ENCODE results near the gene LARGE1. TPM values are rescaled to one million over a fixed set of nuclear protein-coding genes. Genes with fewer than 3 reads are reported as not detected.

Gene LARGE1
- total RNA-seq, 2 experiments from 2014 or later, result 0.18 to 0.38 TPM

GRCh38 chr22:33555814-33556522 lies 364.3 kb downstream of the LARGE1 start:
- H3K4me1 Mint-ChIP-seq, result peaks cover 9% of the 10 kb centered on the region
- H3K27me3 Mint-ChIP-seq, result no peaks in the 10 kb centered on the region
- POLR2A ChIA-PET, result no interaction called here
- CTCF ChIA-PET, result no interaction called here
- no peak overlapping the region for H3K4me3 Mint-ChIP-seq
- no peak overlapping the region for H3K27ac Mint-ChIP-seq
- DNase-seq, result no peak
- peaks cover 34% of the 10 kb centered on the region for H3K9me3 Mint-ChIP-seq
- H3K36me3 Mint-ChIP-seq (ENCODE audit: low read depth), result no peaks in the 10 kb centered on the region

GRCh38 chr22:33553493-33553892 lies 366.8 kb downstream of the LARGE1 start:
- POLR2A ChIA-PET, result no interaction called here
- Mint-ChIP-seq H3K4me1 (peaks cover 9% of the 10 kb centered on the region), H3K27me3 (no peaks in the 10 kb centered on the region), H3K9me3 (peaks cover 27% of the 10 kb centered on the region), H3K4me3 (no peak overlapping the region), H3K27ac (no peak overlapping the region), H3K36me3 (ENCODE audit: low read depth) (no peaks in the 10 kb centered on the region)
- CTCF ChIA-PET, result no interaction called here
- DNase-seq, result no peak

- no peak for DNase-seq
- Mint-ChIP-seq H3K36me3 (ENCODE audit: low read depth) (no peaks in the 10 kb centered on the region), H3K27me3 (no peaks in the 10 kb centered on the region), H3K27ac (no peak overlapping the region), H3K4me3 (no peak overlapping the region), H3K4me1 (no peaks in the 10 kb centered on the region), H3K9me3 (peaks cover 10% of the 10 kb centered on the region)
- ChIA-PET CTCF (no interaction called here), POLR2A (no interaction called here)
Measured at GRCh38 chr22:33544707-33545106, 375.6 kb downstream of the LARGE1 start.

GRCh38 chr22:33542722-33543121 lies 377.6 kb downstream of the LARGE1 start:
- POLR2A ChIA-PET, result no interaction called here
- Mint-ChIP-seq H3K27me3 (no peaks in the 10 kb centered on the region), H3K9me3 (peaks cover 7% of the 10 kb centered on the region), H3K4me1 (no peaks in the 10 kb centered on the region), H3K27ac (no peak overlapping the region), H3K4me3 (no peak overlapping the region), H3K36me3 (ENCODE audit: low read depth) (no peaks in the 10 kb centered on the region)
- CTCF ChIA-PET, result no interaction called here
- DNase-seq, result no peak

- Mint-ChIP-seq H3K4me1 (no peaks in the 10 kb centered on the region), H3K9me3 (peaks cover 9% of the 10 kb centered on the region), H3K4me3 (no peak overlapping the region), H3K27ac (no peak overlapping the region), H3K36me3 (ENCODE audit: low read depth) (no peaks in the 10 kb centered on the region), H3K27me3 (no peaks in the 10 kb centered on the region)
- CTCF ChIA-PET, result no interaction called here
- POLR2A ChIA-PET, result no interaction called here
- no peak for DNase-seq
Measured at GRCh38 chr22:33542153-33542552, 378.1 kb downstream of the LARGE1 start.

GRCh38 chr22:33539902-33540751 lies 380.1 kb downstream of the LARGE1 start:
- no peak for DNase-seq
- CTCF ChIA-PET, result no interaction called here
- H3K4me3 Mint-ChIP-seq, result no peak overlapping the region
- peaks cover 10% of the 10 kb centered on the region for H3K9me3 Mint-ChIP-seq
- H3K4me1 Mint-ChIP-seq, result no peaks in the 10 kb centered on the region
- POLR2A ChIA-PET, result no interaction called here
- no peaks in the 10 kb centered on the region for H3K36me3 Mint-ChIP-seq (ENCODE audit: low read depth)
- no peaks in the 10 kb centered on the region for H3K27me3 Mint-ChIP-seq
- no peak overlapping the region for H3K27ac Mint-ChIP-seq

GRCh38 chr22:33539202-33539901 lies 380.9 kb downstream of the LARGE1 start:
- peaks cover 10% of the 10 kb centered on the region for H3K9me3 Mint-ChIP-seq
- no peak overlapping the region for H3K4me3 Mint-ChIP-seq
- H3K27me3 Mint-ChIP-seq, result no peaks in the 10 kb centered on the region
- no peak overlapping the region for H3K27ac Mint-ChIP-seq
- H3K36me3 Mint-ChIP-seq (ENCODE audit: low read depth), result no peaks in the 10 kb centered on the region
- no peaks in the 10 kb centered on the region for H3K4me1 Mint-ChIP-seq
- POLR2A ChIA-PET, result no interaction called here
- no peak for DNase-seq
- CTCF ChIA-PET, result no interaction called here

- Mint-ChIP-seq H3K27me3 (no peaks in the 10 kb centered on the region), H3K27ac (no peak overlapping the region), H3K9me3 (peaks cover 14% of the 10 kb centered on the region), H3K4me3 (no peak overlapping the region), H3K36me3 (ENCODE audit: low read depth) (no peaks in the 10 kb centered on the region), H3K4me1 (no peaks in the 10 kb centered on the region)
- DNase-seq, result no peak
- ChIA-PET POLR2A (no interaction called here), CTCF (no interaction called here)
Measured at GRCh38 chr22:33538277-33538885, 381.9 kb downstream of the LARGE1 start.

- DNase-seq, result no peak
- no peaks in the 10 kb centered on the region for H3K4me1 Mint-ChIP-seq
- POLR2A ChIA-PET, result no interaction called here
- no peaks in the 10 kb centered on the region for H3K36me3 Mint-ChIP-seq (ENCODE audit: low read depth)
- no peak overlapping the region for H3K27ac Mint-ChIP-seq
- H3K4me3 Mint-ChIP-seq, result no peak overlapping the region
- H3K9me3 Mint-ChIP-seq, result peaks cover 16% of the 10 kb centered on the region
- H3K27me3 Mint-ChIP-seq, result no peaks in the 10 kb centered on the region
- CTCF ChIA-PET, result no interaction called here
Measured at GRCh38 chr22:33537059-33537458, 383.2 kb downstream of the LARGE1 start.

- Mint-ChIP-seq H3K36me3 (ENCODE audit: low read depth) (no peaks in the 10 kb centered on the region), H3K4me1 (no peaks in the 10 kb centered on the region), H3K27ac (no peak overlapping the region), H3K9me3 (peaks cover 16% of the 10 kb centered on the region), H3K4me3 (no peak overlapping the region), H3K27me3 (no peaks in the 10 kb centered on the region)
- POLR2A ChIA-PET, result no interaction called here
- CTCF ChIA-PET, result no interaction called here
- DNase-seq, result no peak
Measured at GRCh38 chr22:33535937-33536875, 384.1 kb downstream of the LARGE1 start.

- CTCF ChIA-PET, result interaction anchor here (0.7 kb wide), 1 partner anchor 474 kb away, joined by 4 read pairs; no protein-coding TSS in a partner anchor
- no peaks in the 10 kb centered on the region for H3K36me3 Mint-ChIP-seq (ENCODE audit: low read depth)
- H3K9me3 Mint-ChIP-seq, result peaks cover 10% of the 10 kb centered on the region
- no peaks in the 10 kb centered on the region for H3K27me3 Mint-ChIP-seq
- H3K4me3 Mint-ChIP-seq, result no peak overlapping the region
- no peak for DNase-seq
- no peaks in the 10 kb centered on the region for H3K4me1 Mint-ChIP-seq
- H3K27ac Mint-ChIP-seq, result no peak overlapping the region
- POLR2A ChIA-PET, result no interaction called here
Measured at GRCh38 chr22:33529424-33530113, 390.7 kb downstream of the LARGE1 start.

- ChIA-PET POLR2A (no interaction called here), CTCF (no interaction called here)
- no peaks in the 10 kb centered on the region for H3K4me1 Mint-ChIP-seq
- no peaks in the 10 kb centered on the region for H3K36me3 Mint-ChIP-seq (ENCODE audit: low read depth)
- H3K9me3 Mint-ChIP-seq, result peaks cover 7% of the 10 kb centered on the region
- H3K4me3 Mint-ChIP-seq, result no peak overlapping the region
- H3K27me3 Mint-ChIP-seq, result no peaks in the 10 kb centered on the region
- no peak overlapping the region for H3K27ac Mint-ChIP-seq
- DNase-seq, result no peak
Measured at GRCh38 chr22:33528183-33528582, 392.1 kb downstream of the LARGE1 start.

Measured in activated CD4-positive, alpha-beta memory T cell treated with anti-CD3 and anti-CD28 coated beads, Interleukin-2, amount 10 ng/mL, durations not matched to agents 7 days and 5 days (primary cell).